HCT116 (cell line): ENCODE measurements around the gene PIP4K2A.

ENCODE experiments used
- EZH2 ChIP-seq: fragments of 200-600 bp; sonication (generic); IDR thresholded peaks from 2 replicates; pipeline ENCODE4 v1.6.1; 2017; ENCODE audit warnings: antibody characterized with exemption, mixed run types
- FOSL1 ChIP-seq: IDR thresholded peaks from 2 replicates; pipeline ENCODE4 v1.6.1; 2012; ENCODE audit warnings: low read depth
- POLR2AphosphoS5 ChIP-seq: IDR thresholded peaks from 2 replicates; pipeline ENCODE4 v1.6.1; 2011; ENCODE audit warnings: mild to moderate bottlenecking, low read depth, low read length, moderate library complexity
- REST ChIP-seq: IDR thresholded peaks from 2 replicates; pipeline ENCODE4 v1.6.1; 2012; ENCODE audit warnings: low read depth
- ZNF274 ChIP-seq: fragments of 200-500 bp; sonication (Bioruptor generic); IDR thresholded peaks from 2 replicates; pipeline ENCODE4 v1.6.1; 2014; ENCODE audit warnings: mild to moderate bottlenecking, low read depth, low read length, inconsistent platforms
- TF ChIP-seq, protein P1 (sequence below), 3 experiments: fragments of 200-600 bp in 1 of 3; sonication (generic) in 1 of 3; IDR thresholded peaks in 2 of 3; conservative IDR thresholded peaks in 1 of 3; 2 replicates each; pipeline ENCODE4 v1.5.1; 2012 to 2017; ENCODE audit warnings: low read depth in 2 of 3, low read length in 2 of 3, antibody characterized with exemption in 1 of 3, borderline replicate concordance in 1 of 3, control low read depth in 1 of 3, mild to moderate bottlenecking in 1 of 3, mixed read lengths in 1 of 3, mixed run types in 1 of 3, moderate library complexity in 1 of 3; ENCODE audit not compliant: insufficient read depth in 1 of 3

- TF ChIP-seq, protein P1, sequence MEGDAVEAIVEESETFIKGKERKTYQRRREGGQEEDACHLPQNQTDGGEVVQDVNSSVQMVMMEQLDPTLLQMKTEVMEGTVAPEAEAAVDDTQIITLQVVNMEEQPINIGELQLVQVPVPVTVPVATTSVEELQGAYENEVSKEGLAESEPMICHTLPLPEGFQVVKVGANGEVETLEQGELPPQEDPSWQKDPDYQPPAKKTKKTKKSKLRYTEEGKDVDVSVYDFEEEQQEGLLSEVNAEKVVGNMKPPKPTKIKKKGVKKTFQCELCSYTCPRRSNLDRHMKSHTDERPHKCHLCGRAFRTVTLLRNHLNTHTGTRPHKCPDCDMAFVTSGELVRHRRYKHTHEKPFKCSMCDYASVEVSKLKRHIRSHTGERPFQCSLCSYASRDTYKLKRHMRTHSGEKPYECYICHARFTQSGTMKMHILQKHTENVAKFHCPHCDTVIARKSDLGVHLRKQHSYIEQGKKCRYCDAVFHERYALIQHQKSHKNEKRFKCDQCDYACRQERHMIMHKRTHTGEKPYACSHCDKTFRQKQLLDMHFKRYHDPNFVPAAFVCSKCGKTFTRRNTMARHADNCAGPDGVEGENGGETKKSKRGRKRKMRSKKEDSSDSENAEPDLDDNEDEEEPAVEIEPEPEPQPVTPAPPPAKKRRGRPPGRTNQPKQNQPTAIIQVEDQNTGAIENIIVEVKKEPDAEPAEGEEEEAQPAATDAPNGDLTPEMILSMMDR (IDR thresholded peaks at IDR 0.05 in 2 of 3, conservative IDR thresholded peaks at IDR 0.05 in 1 of 3; ENCODE audit: borderline replicate concordance in 1 of 3, insufficient read depth in 1 of 3, low read depth in 2 of 3, low read length in 2 of 3) = no peak
- no peak for TF ChIP-seq REST
- TF ChIP-seq ZNF274 = no peak
- no peak for TF ChIP-seq EZH2
- no peak for TF ChIP-seq POLR2AphosphoS5
- no peak for TF ChIP-seq FOSL1
Observed at GRCh38 chr10:22539579-22540298, 174.6 kb downstream of the PIP4K2A start.
